Pancreas (tissue), 10 donors: Measurements from ENCODE around the gene INSYN1. TPM values are rescaled to one million over a fixed set of nuclear protein-coding genes. Genes with fewer than 3 reads are reported as not detected.
"Not testable (repeated sequence)": the region's sequence is repeated elsewhere in the genome, so short reads cannot be mapped to it uniquely, and the experiment has no call there.

Experiments
- ATAC-seq, 4 donors: fragments of 200-7000 bp; cut with Tn5 transposase; one replicate each; pipeline versions ENCODE4 v1.8.0 to v1.9.1; 2020; ENCODE audit warnings: mild to moderate bottlenecking in 4 of 4, moderate library complexity in 4 of 4
- DNase-seq, 6 donors: peaks; one replicate each; pipeline ENCODE4 v3.0.0-alpha.2; 2020
- FAIRE-seq: peaks from 2 replicates; lab custom pipeline; 2012; peaks lifted over from hg19 to GRCh38; lab: Jason Lieb, UNC
- H3K27ac ChIP-seq, 4 donors: fragments of 200-600 bp; sonication (generic); 1 replicate in 3 of 4; 2 replicates in 1 of 4; pipeline versions ENCODE4 v1.5.0 to v1.8.0; 2020
- H3K27me3 ChIP-seq, 4 donors: fragments of 200-600 bp; one replicate each; pipeline ENCODE4 v1.8.0; 2021
- H3K36me3 ChIP-seq, 3 donors: fragments of 200-600 bp; sonication (generic) in 1 of 3; one replicate each; pipeline versions ENCODE4 v1.5.0 to v1.8.0; 2020 to 2021
- H3K4me1 ChIP-seq, 3 donors: fragments of 200-600 bp; one replicate each; pipeline ENCODE4 v1.8.0; 2021
- H3K4me3 ChIP-seq, 4 donors: fragments of 200-600 bp; sonication (generic) in 2 of 4; one replicate each; pipeline versions ENCODE4 v1.5.0 to v1.8.0; 2020 to 2021
- H3K9me3 ChIP-seq, 4 donors: fragments of 200-600 bp; one replicate each; pipeline ENCODE4 v1.8.0; 2021
- CTCF ChIP-seq, 4 donors: fragments of 200-600 bp; sonication (generic) in 3 of 4; IDR thresholded peaks; one replicate each; pipeline versions ENCODE4 v1.5.0 to v1.8.0; 2021; ENCODE audit warnings: antibody characterized with exemption in 4 of 4
- WGBS, 2 donors: extraction: QIAGEN DNeasy Blood & Tissue Kit; methylation state at CpG; one replicate each; pipeline ENCODE4 v1.1.7; 2013; 5-methylcytosine and 5-hydroxymethylcytosine counted together
- intact Hi-C, 3 donors: fragments of 100-400 bp; cut with DNase I; formaldehyde crosslinking; loops; one replicate each; pipeline versions ENCODE4 v1.11.1 to v1.14.2; 2022
- polyA plus RNA-seq, 2 donors: library from polyadenylated mRNA; stranded (reverse); fragments of 200-250 nt; gene quantifications; one replicate each; pipeline ENCODE4 v1.2.3, GENCODE V29; 2013
- total RNA-seq, 6 donors: library from RNA; stranded (reverse); fragmentation: NEBNext Ultra II Directional in 4 of 6; extraction: Animal tissue kit (Norgen Biotek cat#: 25700) in 4 of 6; gene quantifications; one replicate each; pipeline versions ENCODE4 v1.2.1 to v1.2.4, GENCODE V29; 2021 to 2023
- donor health status: healthy with polysubstance abuse.
- donor health status: DM: no; HTN: no; CAD: no; lungs with moderate emphysema.
- donor health status: DM: no; HTN: no; CAD: no.
- donor health status: control.
- donor health status: control.
- donor health status: Bipolar disorder and iron deficiency.
- donor health status: DM: yes; HTN: yes; CAD: no.
- donor health status: DM: no; HTN: no; CAD: no.
- donor health status: DM: no; HTN: no; CAD: no.
- donor health status: DM: yes; HTN: yes; CAD: no.

INSYN1 gene
- total and polyA plus RNA-seq, 8 donors: 0.42 to 28.2 (median 1.7) TPM

- H3K9me3 ChIP-seq: no peaks in the 10 kb centered on the region
- no peaks in the 10 kb centered on the region for H3K36me3 ChIP-seq
- no peak overlapping the region for H3K4me3 ChIP-seq
- H3K27ac ChIP-seq: no peak overlapping the region
- ATAC-seq: no peak
- H3K4me1 ChIP-seq: no peaks in the 10 kb centered on the region
- TF ChIP-seq CTCF (IDR thresholded peaks at IDR 0.05): no peak
- intact Hi-C loops: no loop called here
- FAIRE-seq: no peak
- 75 to 79% methylated on average over 7 of the region's 7 CpGs for WGBS, 2 donors
- no peak for DNase-seq
- no peaks in the 10 kb centered on the region for H3K27me3 ChIP-seq
Measured at GRCh38 chr15:73737535-73737934, 15.6 kb downstream of the INSYN1 start.

GRCh38 chr15:73732930-73733329, 20.2 kb downstream of the INSYN1 start:
- Histone ChIP-seq H3K36me3 (no peaks in the 10 kb centered on the region), H3K4me1 (no peaks in the 10 kb centered on the region), H3K4me3 (no peak overlapping the region), H3K27ac (no peak overlapping the region), H3K27me3 (no peaks in the 10 kb centered on the region), H3K9me3 (no peaks in the 10 kb centered on the region)
- no peak for ATAC-seq
- FAIRE-seq: no peak
- TF ChIP-seq CTCF (IDR thresholded peaks at IDR 0.05): no peak
- DNase-seq: no peak
- 33 to 54% methylated on average over 3 of the region's 3 CpGs for WGBS, 2 donors
- intact Hi-C loops: no loop called here

GRCh38 chr15:73732051-73732450, 21.1 kb downstream of the INSYN1 start:
- H3K4me3 ChIP-seq, intact Hi-C loops, H3K27ac ChIP-seq, ATAC-seq, FAIRE-seq, H3K36me3 ChIP-seq, H3K4me1 ChIP-seq, DNase-seq, H3K27me3 ChIP-seq, H3K9me3 ChIP-seq: not testable (repeated sequence)
- WGBS, 2 donors: 91 to 92% methylated on average over 29 of the region's 29 CpGs

GRCh38 chr15:73727330-73727976, 25.7 kb downstream of the INSYN1 start:
- WGBS, 2 donors: 86 to 87% methylated on average over 7 of the region's 7 CpGs
- Histone ChIP-seq H3K4me1 (no peaks in the 10 kb centered on the region), H3K27me3 (no peaks in the 10 kb centered on the region), H3K4me3 (no peak overlapping the region), H3K27ac (no peak overlapping the region), H3K9me3 (no peaks in the 10 kb centered on the region), H3K36me3 (no peaks in the 10 kb centered on the region)
- no peak for DNase-seq
- FAIRE-seq: no peak
- no peak for ATAC-seq
- no peak for TF ChIP-seq CTCF (IDR thresholded peaks at IDR 0.05)
- intact Hi-C loops: no loop called here

- no peak overlapping the region for H3K4me3 ChIP-seq
- no peaks in the 10 kb centered on the region for H3K9me3 ChIP-seq
- no peak for TF ChIP-seq CTCF (IDR thresholded peaks at IDR 0.05)
- no peak overlapping the region for H3K27ac ChIP-seq
- FAIRE-seq (no peak), DNase-seq (no peak), ATAC-seq (no peak)
- WGBS, 2 donors: 71 to 75% methylated on average over 3 of the region's 3 CpGs
- H3K36me3 ChIP-seq: no peaks in the 10 kb centered on the region
- no peaks in the 10 kb centered on the region for H3K4me1 ChIP-seq
- intact Hi-C loops: no loop called here
- H3K27me3 ChIP-seq: no peaks in the 10 kb centered on the region
Measured at GRCh38 chr15:73724212-73724611, 28.9 kb downstream of the INSYN1 start.
